ENCODE data around the gene RBMS3.

DNA sequence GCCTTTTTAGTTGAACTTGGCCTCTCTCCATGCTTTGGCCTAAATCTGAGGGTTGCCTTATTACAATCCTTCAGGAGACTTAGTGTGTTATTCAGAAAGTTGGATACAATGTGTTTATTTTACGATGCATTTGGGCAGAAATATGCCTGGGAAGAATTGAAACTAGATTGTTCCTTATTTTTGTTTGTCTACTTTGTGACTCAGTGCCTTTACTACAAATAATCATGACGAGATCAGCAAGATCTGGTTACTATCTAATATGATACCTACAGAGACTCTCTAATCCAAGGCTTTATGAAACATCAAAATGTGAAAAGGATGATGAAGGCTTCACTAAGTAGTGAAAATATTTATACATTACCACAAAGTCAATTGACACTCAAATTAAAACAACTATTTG is 82.2 kb downstream of the RBMS3 start:
- TF ChIP-seq, protein P1, sequence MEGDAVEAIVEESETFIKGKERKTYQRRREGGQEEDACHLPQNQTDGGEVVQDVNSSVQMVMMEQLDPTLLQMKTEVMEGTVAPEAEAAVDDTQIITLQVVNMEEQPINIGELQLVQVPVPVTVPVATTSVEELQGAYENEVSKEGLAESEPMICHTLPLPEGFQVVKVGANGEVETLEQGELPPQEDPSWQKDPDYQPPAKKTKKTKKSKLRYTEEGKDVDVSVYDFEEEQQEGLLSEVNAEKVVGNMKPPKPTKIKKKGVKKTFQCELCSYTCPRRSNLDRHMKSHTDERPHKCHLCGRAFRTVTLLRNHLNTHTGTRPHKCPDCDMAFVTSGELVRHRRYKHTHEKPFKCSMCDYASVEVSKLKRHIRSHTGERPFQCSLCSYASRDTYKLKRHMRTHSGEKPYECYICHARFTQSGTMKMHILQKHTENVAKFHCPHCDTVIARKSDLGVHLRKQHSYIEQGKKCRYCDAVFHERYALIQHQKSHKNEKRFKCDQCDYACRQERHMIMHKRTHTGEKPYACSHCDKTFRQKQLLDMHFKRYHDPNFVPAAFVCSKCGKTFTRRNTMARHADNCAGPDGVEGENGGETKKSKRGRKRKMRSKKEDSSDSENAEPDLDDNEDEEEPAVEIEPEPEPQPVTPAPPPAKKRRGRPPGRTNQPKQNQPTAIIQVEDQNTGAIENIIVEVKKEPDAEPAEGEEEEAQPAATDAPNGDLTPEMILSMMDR (IDR thresholded peaks at IDR 0.05; ENCODE audit: poor library complexity): no peak
- no peak for TF ChIP-seq EZH2 (IDR thresholded peaks at IDR 0.05; ENCODE audit: borderline replicate concordance)

Data from hepatocyte (in vitro differentiated cells).